ENCODE data around the gene DUOXA2. TPM values are rescaled to one million over a fixed set of nuclear protein-coding genes. Genes with fewer than 3 reads are reported as not detected.
"Not testable (repeated sequence)": the region's sequence is repeated elsewhere in the genome, so short reads cannot be mapped to it uniquely, and the experiment has no call there.

Gene DUOXA2
- total and polyA plus RNA-seq, 4 donors, result 0.48 to 0.98 (median 0.98) TPM; not detected in 1

DNA sequence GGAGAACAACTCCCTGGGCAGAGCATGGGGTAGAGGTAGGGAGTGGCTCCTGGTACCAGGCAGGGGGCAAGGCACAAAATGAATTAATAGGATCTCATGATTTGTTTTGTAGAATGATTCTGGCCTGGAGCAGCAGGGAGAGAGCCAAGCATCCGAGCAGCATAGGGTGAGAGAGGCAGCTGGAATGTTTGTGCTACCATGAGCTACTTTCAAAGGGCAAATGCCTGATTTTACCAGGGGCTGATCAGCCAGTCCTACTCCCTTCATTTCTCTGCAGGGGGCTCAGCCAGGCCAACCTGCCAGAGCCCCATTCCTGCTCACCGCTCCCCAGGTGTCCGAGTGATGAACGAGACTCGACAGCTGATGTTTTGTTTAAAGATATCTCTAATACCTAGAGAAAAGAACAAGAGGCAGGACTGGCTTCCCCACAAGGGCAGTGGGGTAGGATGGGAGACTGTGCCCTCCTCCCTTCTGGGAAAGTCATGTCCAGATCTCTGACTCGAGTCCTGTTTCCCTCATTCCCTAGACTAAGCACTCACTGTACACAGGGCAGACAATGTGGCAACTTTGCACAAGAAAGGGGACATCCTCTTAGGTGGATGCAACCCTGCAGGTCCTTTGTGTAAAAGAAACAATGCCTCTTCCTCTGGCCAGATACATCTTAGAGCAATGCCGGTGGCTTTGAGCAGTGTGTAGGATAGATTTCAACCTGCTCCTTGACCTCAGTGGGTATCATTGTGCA, 13.1 kb upstream of the DUOXA2 start:
- no peak for DNase-seq
- WGBS, 2 donors, result 67 to 68% methylated on average over 7 of the region's 7 CpGs

DNA sequence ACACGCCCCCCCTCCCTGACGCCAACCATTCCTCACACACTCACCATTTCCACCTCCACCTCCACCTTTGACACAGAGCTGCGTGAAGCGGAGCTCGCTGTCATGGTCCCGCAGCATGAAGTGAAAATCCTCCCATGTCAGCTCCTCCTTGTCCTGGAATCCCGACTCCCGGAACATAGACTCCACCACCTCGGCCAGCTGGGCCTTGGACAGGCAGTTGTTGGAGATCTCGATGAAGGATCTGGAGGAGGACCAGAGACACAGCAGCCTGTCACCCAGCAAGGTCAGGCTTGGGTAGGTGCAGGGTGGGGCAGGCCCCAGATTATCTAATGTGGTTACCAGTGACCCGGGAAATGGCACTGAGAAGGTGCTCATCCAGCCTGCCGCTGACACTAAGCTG, 12.4 kb upstream of the DUOXA2 start:
- Histone ChIP-seq H3K4me1 (ENCODE audit: control insufficient read depth in 5 of 5, insufficient read depth in 5 of 5, low read length in 5 of 5) (no peaks in the 10 kb centered on the region), H3K9ac (ENCODE audit: insufficient read depth in 1 of 2, low read length in 2 of 2) (no peak overlapping the region), H3K27me3 (ENCODE audit: control insufficient read depth in 3 of 3, insufficient read depth in 3 of 3, low read length in 2 of 3) (peaks cover 0 to 3% (median 0%) of the 10 kb centered on the region in 3 donors), H3K9me3 (ENCODE audit: control insufficient read depth in 4 of 4, insufficient read depth in 3 of 4, low read length in 3 of 4) (no peaks in the 10 kb centered on the region), H3K36me3 (ENCODE audit: control insufficient read depth in 4 of 4, insufficient read depth in 4 of 4, low read length in 4 of 4) (no peaks in the 10 kb centered on the region), H3K27ac (ENCODE audit: low read depth in 1 of 2, low read length in 1 of 2) (no peak overlapping the region), H3K4me3 (no peak overlapping the region)
- TF ChIP-seq, protein P1, sequence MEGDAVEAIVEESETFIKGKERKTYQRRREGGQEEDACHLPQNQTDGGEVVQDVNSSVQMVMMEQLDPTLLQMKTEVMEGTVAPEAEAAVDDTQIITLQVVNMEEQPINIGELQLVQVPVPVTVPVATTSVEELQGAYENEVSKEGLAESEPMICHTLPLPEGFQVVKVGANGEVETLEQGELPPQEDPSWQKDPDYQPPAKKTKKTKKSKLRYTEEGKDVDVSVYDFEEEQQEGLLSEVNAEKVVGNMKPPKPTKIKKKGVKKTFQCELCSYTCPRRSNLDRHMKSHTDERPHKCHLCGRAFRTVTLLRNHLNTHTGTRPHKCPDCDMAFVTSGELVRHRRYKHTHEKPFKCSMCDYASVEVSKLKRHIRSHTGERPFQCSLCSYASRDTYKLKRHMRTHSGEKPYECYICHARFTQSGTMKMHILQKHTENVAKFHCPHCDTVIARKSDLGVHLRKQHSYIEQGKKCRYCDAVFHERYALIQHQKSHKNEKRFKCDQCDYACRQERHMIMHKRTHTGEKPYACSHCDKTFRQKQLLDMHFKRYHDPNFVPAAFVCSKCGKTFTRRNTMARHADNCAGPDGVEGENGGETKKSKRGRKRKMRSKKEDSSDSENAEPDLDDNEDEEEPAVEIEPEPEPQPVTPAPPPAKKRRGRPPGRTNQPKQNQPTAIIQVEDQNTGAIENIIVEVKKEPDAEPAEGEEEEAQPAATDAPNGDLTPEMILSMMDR (IDR thresholded peaks at IDR 0.05; ENCODE audit: control extremely low read depth, extremely low read depth), result no peak
- ATAC-seq (ENCODE audit: insufficient read depth, low FRiP score) (no peak), DNase-seq (no peak)
- WGBS, 2 donors, result 94 to 96% methylated on average over 12 of the region's 12 CpGs

More for the DNA sequence above, 13.1 kb upstream of the DUOXA2 start:
- Histone ChIP-seq H3K4me3 (no peak overlapping the region), H3K9me3 (ENCODE audit: control insufficient read depth in 4 of 4, insufficient read depth in 3 of 4, low read length in 3 of 4) (no peaks in the 10 kb centered on the region), H3K27ac (ENCODE audit: low read depth in 1 of 2, low read length in 1 of 2) (no peak overlapping the region), H3K36me3 (ENCODE audit: control insufficient read depth in 4 of 4, insufficient read depth in 4 of 4, low read length in 4 of 4) (no peaks in the 10 kb centered on the region), H3K9ac (ENCODE audit: insufficient read depth in 1 of 2, low read length in 2 of 2) (no peak overlapping the region), H3K27me3 (ENCODE audit: control insufficient read depth in 3 of 3, insufficient read depth in 3 of 3, low read length in 2 of 3) (no peaks in the 10 kb centered on the region), H3K4me1 (ENCODE audit: control insufficient read depth in 5 of 5, insufficient read depth in 5 of 5, low read length in 5 of 5) (no peaks in the 10 kb centered on the region)
- no peak for ATAC-seq (ENCODE audit: insufficient read depth, low FRiP score)
- TF ChIP-seq, protein P1 (IDR thresholded peaks at IDR 0.05; ENCODE audit: control extremely low read depth, extremely low read depth), result no peak

DNA sequence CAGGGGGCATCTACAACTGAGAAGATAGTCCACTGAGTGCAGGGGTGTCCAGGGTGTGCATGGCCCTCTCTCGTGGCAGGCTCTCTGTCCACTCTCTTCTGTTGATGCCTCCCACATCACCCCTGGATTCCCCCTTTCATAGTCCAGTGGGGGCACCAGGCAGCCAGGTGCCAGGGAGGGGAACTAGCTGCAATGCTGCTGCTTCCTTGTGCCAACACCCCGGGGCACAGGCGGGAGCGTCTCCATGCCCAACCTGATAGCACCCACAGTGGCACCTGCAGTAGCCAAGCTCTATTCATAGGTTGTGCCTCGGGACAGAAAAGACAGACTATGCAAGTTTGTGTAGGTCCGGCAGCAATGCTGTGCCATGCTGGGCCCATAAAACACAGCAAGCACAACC, 11.9 kb upstream of the DUOXA2 start:
- Histone ChIP-seq H3K4me1 (ENCODE audit: control insufficient read depth in 5 of 5, insufficient read depth in 5 of 5, low read length in 5 of 5) (no peaks in the 10 kb centered on the region), H3K9me3 (ENCODE audit: control insufficient read depth in 4 of 4, insufficient read depth in 3 of 4, low read length in 3 of 4) (no peaks in the 10 kb centered on the region), H3K9ac (ENCODE audit: insufficient read depth in 1 of 2, low read length in 2 of 2) (no peak overlapping the region), H3K36me3 (ENCODE audit: control insufficient read depth in 4 of 4, insufficient read depth in 4 of 4, low read length in 4 of 4) (peaks cover 0 to 2% (median 0%) of the 10 kb centered on the region in 4 donors), H3K4me3 (no peak overlapping the region), H3K27ac (ENCODE audit: low read depth in 1 of 2, low read length in 1 of 2) (no peak overlapping the region), H3K27me3 (ENCODE audit: control insufficient read depth in 3 of 3, insufficient read depth in 3 of 3, low read length in 2 of 3) (peaks cover 0 to 3% (median 0%) of the 10 kb centered on the region in 3 donors)
- no peak for DNase-seq
- ATAC-seq (ENCODE audit: insufficient read depth, low FRiP score), result no peak
- TF ChIP-seq, protein P1 (IDR thresholded peaks at IDR 0.05; ENCODE audit: control extremely low read depth, extremely low read depth), result no peak
- WGBS, 2 donors, result 86 to 93% methylated on average over 6 of the region's 6 CpGs

DNA sequence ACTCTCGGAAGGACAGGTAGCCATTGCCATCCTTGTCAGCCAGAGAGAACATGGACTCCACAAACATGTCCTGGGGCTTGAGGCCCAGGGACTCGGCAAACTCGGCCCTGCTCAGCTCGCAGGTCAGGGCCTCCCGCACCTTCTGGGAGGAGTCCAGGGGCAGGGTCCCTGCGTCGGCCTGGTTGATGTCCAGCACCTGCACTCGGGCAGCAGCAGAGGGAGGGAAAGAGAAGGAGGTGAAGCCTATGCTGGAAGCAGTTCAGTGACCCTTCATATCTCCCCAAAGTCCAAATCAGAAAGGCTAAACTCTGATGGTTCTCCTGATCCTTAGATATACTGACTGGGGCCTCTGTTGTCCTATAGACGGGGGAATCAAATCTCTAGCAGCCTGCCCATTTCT, 10.0 kb upstream of the DUOXA2 start:
- ATAC-seq (ENCODE audit: insufficient read depth, low FRiP score); H3K4me3 ChIP-seq; DNase-seq; H3K27ac ChIP-seq (ENCODE audit: low read depth in 1 of 2, low read length in 1 of 2); H3K9me3 ChIP-seq (ENCODE audit: control insufficient read depth in 4 of 4, insufficient read depth in 3 of 4, low read length in 3 of 4); H3K36me3 ChIP-seq (ENCODE audit: control insufficient read depth in 4 of 4, insufficient read depth in 4 of 4, low read length in 4 of 4); H3K4me1 ChIP-seq (ENCODE audit: control insufficient read depth in 5 of 5, insufficient read depth in 5 of 5, low read length in 5 of 5); H3K9ac ChIP-seq (ENCODE audit: insufficient read depth in 1 of 2, low read length in 2 of 2): not testable (repeated sequence)
- WGBS, 2 donors, result 87 to 91% methylated on average over 9 of the region's 9 CpGs
- H3K27me3 ChIP-seq (ENCODE audit: control insufficient read depth in 3 of 3, insufficient read depth in 3 of 3, low read length in 2 of 3), result peaks cover 0 to 14% (median 5%) of the 10 kb centered on the region in 3 donors
